Activated T-cell treated with anti-CD3 and anti-CD28 coated beads, Interleukin-2, amount 50 U/mL, for 4 hours (primary cell): ENCODE results near the gene RAD51B. TPM values are rescaled to one million over a fixed set of nuclear protein-coding genes. Genes with fewer than 3 reads are reported as not detected.
"Not testable (repeated sequence)": the region's sequence is repeated elsewhere in the genome, so short reads cannot be mapped to it uniquely, and the experiment has no call there.

Experiments used
- ATAC-seq, 2 donors: fragments of 200-7000 bp; cut with Tn5 transposase; one replicate each; pipeline ENCODE4 v1.10.0; 2021
- DNase-seq: peaks from one replicate; pipeline ENCODE4 v3.0.0-alpha.2; 2020
- H3K27me3 Mint-ChIP-seq: one replicate; pipeline ENCODE4 v1.8.0; 2021; ENCODE audit warnings: low read depth, mixed read lengths
- H3K36me3 Mint-ChIP-seq: one replicate; pipeline ENCODE4 v1.8.0; 2022; ENCODE audit warnings: mixed read lengths; ENCODE audit not compliant: insufficient read depth
- H3K4me1 Mint-ChIP-seq: one replicate; pipeline ENCODE4 v1.8.0; 2021; ENCODE audit warnings: low read depth, mixed read lengths
- H3K4me3 Mint-ChIP-seq: one replicate; pipeline ENCODE4 v1.8.0; 2021; ENCODE audit warnings: mild to moderate bottlenecking, moderate library complexity, mixed read lengths
- H3K9me3 Mint-ChIP-seq: one replicate; pipeline ENCODE4 v1.8.0; 2021; ENCODE audit warnings: mixed read lengths
- total RNA-seq, 3 donors: library from RNA; stranded (reverse); gene quantifications; one replicate each; pipeline ENCODE4 v1.2.1, GENCODE V29; 2021

The RAD51B gene
- total RNA-seq, 3 donors from 2014 or later: 10.6 to 16.1 (median 14.2) TPM

GRCh38 chr14:68253160-68253780 is 433.7 kb downstream of the RAD51B start:
- DNase-seq (no peak), ATAC-seq (no peak)
- H3K4me1 Mint-ChIP-seq: peaks cover 56% of the 10 kb centered on the region
- H3K4me3 Mint-ChIP-seq: no peak overlapping the region
- H3K9me3 Mint-ChIP-seq: no peaks in the 10 kb centered on the region
- no peaks in the 10 kb centered on the region for H3K27me3 Mint-ChIP-seq
- H3K36me3 Mint-ChIP-seq: no peaks in the 10 kb centered on the region

GRCh38 chr14:68253878-68254528 is 434.4 kb downstream of the RAD51B start:
- no peak overlapping the region for H3K4me3 Mint-ChIP-seq
- peaks cover 56% of the 10 kb centered on the region for H3K4me1 Mint-ChIP-seq
- ATAC-seq (no peak), DNase-seq (no peak)
- no peaks in the 10 kb centered on the region for H3K36me3 Mint-ChIP-seq
- no peaks in the 10 kb centered on the region for H3K27me3 Mint-ChIP-seq
- H3K9me3 Mint-ChIP-seq: no peaks in the 10 kb centered on the region

- no peaks in the 10 kb centered on the region for H3K9me3 Mint-ChIP-seq
- no peak for ATAC-seq
- H3K36me3 Mint-ChIP-seq: no peaks in the 10 kb centered on the region
- H3K4me1 Mint-ChIP-seq: peaks cover 58% of the 10 kb centered on the region
- no peaks in the 10 kb centered on the region for H3K27me3 Mint-ChIP-seq
- DNase-seq: no peak
- H3K4me3 Mint-ChIP-seq: no peak overlapping the region
These were observed 435.3 kb downstream of the RAD51B start for GRCh38 chr14:68254669-68255527.

- H3K9me3 Mint-ChIP-seq: no peaks in the 10 kb centered on the region
- no peaks in the 10 kb centered on the region for H3K27me3 Mint-ChIP-seq
- peaks cover 58% of the 10 kb centered on the region for H3K4me1 Mint-ChIP-seq
- no peaks in the 10 kb centered on the region for H3K36me3 Mint-ChIP-seq
- ATAC-seq (no peak), DNase-seq (no peak)
- H3K4me3 Mint-ChIP-seq: no peak overlapping the region
These were observed 436.2 kb downstream of the RAD51B start for GRCh38 chr14:68255693-68256178.

- Mint-ChIP-seq H3K27me3 (no peaks in the 10 kb centered on the region), H3K4me3 (no peak overlapping the region), H3K9me3 (no peaks in the 10 kb centered on the region), H3K36me3 (no peaks in the 10 kb centered on the region), H3K4me1 (peaks cover 62% of the 10 kb centered on the region)
- ATAC-seq: peak; percentile 32 to 53
- DNase-seq: no peak
These were observed 438.4 kb downstream of the RAD51B start for GRCh38 chr14:68257969-68258368.

- not testable (repeated sequence) for DNase-seq, ATAC-seq, H3K27me3 Mint-ChIP-seq, H3K9me3 Mint-ChIP-seq, H3K36me3 Mint-ChIP-seq, H3K4me3 Mint-ChIP-seq
- H3K4me1 Mint-ChIP-seq: peaks cover 64% of the 10 kb centered on the region
These were observed 439.4 kb downstream of the RAD51B start for GRCh38 chr14:68258995-68259394.

GRCh38 chr14:68260121-68260520 is 440.5 kb downstream of the RAD51B start:
- no peak for ATAC-seq
- no peak for DNase-seq
- Mint-ChIP-seq H3K4me1 (peaks cover 67% of the 10 kb centered on the region), H3K36me3 (no peaks in the 10 kb centered on the region), H3K27me3 (no peaks in the 10 kb centered on the region), H3K4me3 (no peak overlapping the region), H3K9me3 (no peaks in the 10 kb centered on the region)

GRCh38 chr14:68261092-68261842 is 441.7 kb downstream of the RAD51B start:
- peak overlapping the region; percentile 21 for H3K4me3 Mint-ChIP-seq
- DNase-seq: no peak

GRCh38 chr14:68262567-68262966 is 443.0 kb downstream of the RAD51B start:
- no peaks in the 10 kb centered on the region for H3K9me3 Mint-ChIP-seq
- ATAC-seq (no peak), DNase-seq (no peak)
- H3K36me3 Mint-ChIP-seq: no peaks in the 10 kb centered on the region
- peaks cover 58% of the 10 kb centered on the region for H3K4me1 Mint-ChIP-seq
- no peaks in the 10 kb centered on the region for H3K27me3 Mint-ChIP-seq
- H3K4me3 Mint-ChIP-seq: no peak overlapping the region

More at GRCh38 chr14:68261092-68261842, 441.7 kb downstream of the RAD51B start:
- Mint-ChIP-seq H3K27me3 (no peaks in the 10 kb centered on the region), H3K36me3 (no peaks in the 10 kb centered on the region), H3K4me1 (peaks cover 56% of the 10 kb centered on the region), H3K9me3 (no peaks in the 10 kb centered on the region)
- ATAC-seq: peak in 1 of 2 donors; percentile 32

- no peaks in the 10 kb centered on the region for H3K36me3 Mint-ChIP-seq
- ATAC-seq (no peak), DNase-seq (no peak)
- H3K4me1 Mint-ChIP-seq: peaks cover 65% of the 10 kb centered on the region
- no peaks in the 10 kb centered on the region for H3K27me3 Mint-ChIP-seq
- H3K4me3 Mint-ChIP-seq: no peak overlapping the region
- no peaks in the 10 kb centered on the region for H3K9me3 Mint-ChIP-seq
These were observed 444.1 kb downstream of the RAD51B start for GRCh38 chr14:68263563-68264259.

- no peak for DNase-seq
- no peaks in the 10 kb centered on the region for H3K9me3 Mint-ChIP-seq
- peaks cover 65% of the 10 kb centered on the region for H3K4me1 Mint-ChIP-seq
These were observed 444.6 kb downstream of the RAD51B start for GRCh38 chr14:68264260-68264569.

GRCh38 chr14:68266998-68267397 is 447.4 kb downstream of the RAD51B start:
- Mint-ChIP-seq H3K9me3 (no peaks in the 10 kb centered on the region), H3K36me3 (no peaks in the 10 kb centered on the region), H3K27me3 (no peaks in the 10 kb centered on the region), H3K4me3 (no peak overlapping the region), H3K4me1 (peaks cover 53% of the 10 kb centered on the region)
- no peak for ATAC-seq
- no peak for DNase-seq

More at GRCh38 chr14:68264260-68264569, 444.6 kb downstream of the RAD51B start:
- Mint-ChIP-seq H3K36me3 (no peaks in the 10 kb centered on the region), H3K4me3 (no peak overlapping the region), H3K27me3 (no peaks in the 10 kb centered on the region)
- no peak for ATAC-seq

- no peaks in the 10 kb centered on the region for H3K9me3 Mint-ChIP-seq
- H3K27me3 Mint-ChIP-seq: no peaks in the 10 kb centered on the region
- no peak overlapping the region for H3K4me3 Mint-ChIP-seq
- DNase-seq: no peak
- H3K36me3 Mint-ChIP-seq: no peaks in the 10 kb centered on the region
- H3K4me1 Mint-ChIP-seq: peaks cover 51% of the 10 kb centered on the region
- peak; percentile 65 to 79 for ATAC-seq
These were observed 448.6 kb downstream of the RAD51B start for GRCh38 chr14:68268197-68268596.
